Stomach smooth muscle (tissue), 2 donors: ENCODE measurements around the gene FAR2.

Experiments used
- H3K27ac ChIP-seq: one replicate; pipeline ENCODE4 v1.7.0; 2013; ENCODE audit warnings: mild to moderate bottlenecking, low read length, inconsistent platforms
- H3K27me3 ChIP-seq, 2 donors: one replicate each; pipeline ENCODE4 v1.7.0; 2013; ENCODE audit warnings: low read length in 2 of 2; ENCODE audit not compliant: insufficient read depth in 2 of 2, control insufficient read depth in 1 of 2
- H3K36me3 ChIP-seq, 2 donors: one replicate each; pipeline ENCODE4 v1.7.0; 2013; ENCODE audit warnings: low read length in 2 of 2; ENCODE audit not compliant: control insufficient read depth in 2 of 2, insufficient read depth in 2 of 2
- H3K4me1 ChIP-seq: one replicate; pipeline ENCODE4 v1.7.0; 2013; ENCODE audit warnings: low read length; ENCODE audit not compliant: control insufficient read depth, insufficient read depth
- H3K4me3 ChIP-seq, 2 donors: one replicate each; pipeline ENCODE4 v1.7.0; 2013; ENCODE audit warnings: low read length in 2 of 2
- H3K9ac ChIP-seq, 2 donors: one replicate each; pipeline ENCODE4 v1.7.0; 2013; ENCODE audit warnings: low read length in 2 of 2, mild to moderate bottlenecking in 1 of 2
- H3K9me3 ChIP-seq, 2 donors: one replicate each; pipeline ENCODE4 v1.7.0; 2013; ENCODE audit warnings: low read length in 2 of 2; ENCODE audit not compliant: control insufficient read depth in 2 of 2
- donor health status: healthy.
- donor health status: Pancreatic carcinoma.

The FAR2 gene

DNA sequence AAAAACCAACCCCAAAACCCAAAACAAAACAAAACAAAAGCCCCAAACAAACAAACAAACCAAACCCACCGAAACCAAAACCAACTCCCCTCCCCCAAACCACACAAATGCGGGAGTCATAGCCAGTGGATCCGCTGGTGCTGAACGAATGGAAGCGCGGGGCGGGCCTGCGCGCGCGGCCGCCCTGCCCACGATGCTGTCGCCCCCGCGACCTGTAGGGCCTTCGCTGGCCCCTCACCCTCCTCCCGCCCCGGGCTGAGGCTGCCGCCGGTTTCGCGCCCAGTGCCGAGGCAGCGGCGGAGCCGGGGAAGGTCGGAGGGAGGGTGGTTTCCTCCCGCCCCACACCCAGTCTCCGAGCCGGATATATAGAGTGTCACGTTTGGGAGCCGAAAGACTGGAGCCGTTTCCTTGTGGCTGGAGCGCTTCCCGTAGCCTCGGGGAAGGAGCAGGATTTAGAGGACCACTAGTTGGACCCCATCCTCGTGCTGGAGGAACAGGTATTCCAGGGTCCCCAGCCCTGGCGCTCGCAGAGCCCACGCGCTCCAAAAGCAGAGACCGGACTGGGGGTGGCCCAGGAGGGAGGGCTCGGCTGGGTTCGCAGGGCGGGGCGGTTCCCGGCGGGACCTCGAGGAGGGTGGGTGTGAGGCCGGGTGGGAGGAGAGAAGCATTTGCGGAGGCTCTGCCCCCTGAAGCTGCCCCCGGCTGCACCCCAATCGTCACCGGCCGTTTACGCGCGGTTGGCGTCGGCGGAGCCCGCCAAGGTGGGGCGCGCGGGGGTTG, at the start of gene FAR2:
FAR2 (plus strand) TSS at position 368 of the 780 bp plus-strand sequence. CDS start 121,172 bp downstream, outside the sequence.
- Histone ChIP-seq H3K4me3 (peak within 1 kb of the TSS; percentile 77 to 86), H3K9ac (peak within 1 kb of the TSS; percentile 80 to 89), H3K27ac (peak within 1 kb of the TSS; percentile 69), H3K36me3 (no peaks in the 10 kb centered on the region), H3K4me1 (peaks cover 14% of the 10 kb centered on the region), H3K9me3 (no peaks in the 10 kb centered on the region), H3K27me3 (no peaks in the 10 kb centered on the region)

- no peaks in the 10 kb centered on the region for H3K27me3 ChIP-seq
- H3K9me3 ChIP-seq, result no peaks in the 10 kb centered on the region
- H3K9ac ChIP-seq, result no peak overlapping the region
- no peaks in the 10 kb centered on the region for H3K4me1 ChIP-seq
- H3K36me3 ChIP-seq, result no peaks in the 10 kb centered on the region
- H3K27ac ChIP-seq, result no peak overlapping the region
- H3K4me3 ChIP-seq, result no peak overlapping the region
Observed at GRCh38 chr12:29102741-29103140, 46.3 kb upstream of the FAR2 start.

DNA sequence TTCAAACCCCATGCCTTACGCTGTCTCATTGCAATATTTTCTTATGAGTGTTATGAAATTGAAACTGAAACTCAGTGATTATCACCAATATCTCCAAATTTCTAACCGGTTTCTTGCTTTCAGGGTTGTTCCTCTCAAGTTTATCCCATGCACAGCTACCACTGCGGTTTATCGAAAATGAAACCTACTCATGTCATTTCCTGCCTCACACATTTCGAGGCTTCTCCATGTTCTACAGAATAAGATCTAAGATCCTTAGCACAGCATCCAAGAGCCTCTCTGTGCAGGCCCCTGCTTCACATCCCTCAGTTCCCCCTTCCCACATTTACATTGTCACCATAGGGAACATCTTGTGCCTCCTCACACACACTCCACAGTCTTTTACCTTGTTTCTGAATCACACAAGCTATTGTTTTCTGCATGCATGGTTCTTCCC, 45.5 kb upstream of the FAR2 start:
- Histone ChIP-seq H3K4me1 (no peaks in the 10 kb centered on the region), H3K4me3 (no peak overlapping the region), H3K36me3 (no peaks in the 10 kb centered on the region), H3K27ac (no peak overlapping the region), H3K9ac (no peak overlapping the region), H3K9me3 (no peaks in the 10 kb centered on the region), H3K27me3 (no peaks in the 10 kb centered on the region)

- H3K27ac ChIP-seq, result no peak overlapping the region
- no peaks in the 10 kb centered on the region for H3K36me3 ChIP-seq
- no peak overlapping the region for H3K9ac ChIP-seq
- H3K9me3 ChIP-seq, result no peaks in the 10 kb centered on the region
- H3K4me1 ChIP-seq, result no peaks in the 10 kb centered on the region
- no peaks in the 10 kb centered on the region for H3K27me3 ChIP-seq
- no peak overlapping the region for H3K4me3 ChIP-seq
Observed at GRCh38 chr12:29104516-29104915, 44.6 kb upstream of the FAR2 start.

DNA sequence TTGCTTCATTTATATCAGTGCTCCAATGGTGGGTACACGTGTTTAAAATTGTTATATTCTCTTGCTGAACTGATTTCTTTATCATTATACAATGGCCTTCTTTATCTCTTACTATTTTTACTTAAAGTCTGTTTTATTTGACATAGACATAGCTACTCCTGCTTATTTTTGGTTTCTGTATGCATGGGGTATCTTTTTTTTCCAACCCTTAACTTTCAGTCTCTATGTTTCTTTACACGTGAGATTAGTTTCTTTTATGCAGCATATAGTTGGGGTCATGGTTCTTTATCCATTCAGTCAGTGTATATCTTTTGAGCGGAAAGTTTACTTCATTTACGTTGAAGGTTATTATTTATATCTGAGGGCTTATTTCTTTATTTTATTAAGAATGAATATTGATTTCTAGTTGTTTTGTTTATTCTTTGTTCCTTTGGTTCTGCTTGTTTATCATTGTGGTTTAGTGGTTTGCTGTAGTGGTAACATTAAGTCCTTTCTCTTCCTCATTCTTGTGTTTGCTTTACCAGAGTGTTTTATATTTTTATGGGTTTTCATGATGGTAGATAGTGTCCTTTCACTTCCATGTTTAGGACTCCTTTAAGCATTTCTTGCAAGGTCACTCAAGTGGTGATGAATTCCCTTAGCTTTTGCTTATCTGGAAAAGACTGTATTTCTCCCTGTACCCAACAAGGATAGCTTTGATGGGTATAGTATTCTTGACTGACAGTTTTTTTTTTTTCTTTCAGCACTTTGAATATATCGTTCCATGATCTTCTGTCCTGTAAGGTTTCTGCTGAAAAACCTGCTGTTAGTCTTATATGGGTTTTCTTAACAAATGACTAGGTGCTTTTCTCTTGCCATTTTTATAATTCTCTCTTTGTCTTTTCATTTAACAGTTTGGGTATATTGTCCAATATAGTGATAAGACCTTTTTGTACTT, 38.3 kb upstream of the FAR2 start:
- Histone ChIP-seq H3K9ac (no peak overlapping the region), H3K9me3 (no peaks in the 10 kb centered on the region), H3K36me3 (no peaks in the 10 kb centered on the region), H3K4me3 (no peak overlapping the region), H3K27ac (no peak overlapping the region), H3K4me1 (no peaks in the 10 kb centered on the region), H3K27me3 (no peaks in the 10 kb centered on the region)

DNA sequence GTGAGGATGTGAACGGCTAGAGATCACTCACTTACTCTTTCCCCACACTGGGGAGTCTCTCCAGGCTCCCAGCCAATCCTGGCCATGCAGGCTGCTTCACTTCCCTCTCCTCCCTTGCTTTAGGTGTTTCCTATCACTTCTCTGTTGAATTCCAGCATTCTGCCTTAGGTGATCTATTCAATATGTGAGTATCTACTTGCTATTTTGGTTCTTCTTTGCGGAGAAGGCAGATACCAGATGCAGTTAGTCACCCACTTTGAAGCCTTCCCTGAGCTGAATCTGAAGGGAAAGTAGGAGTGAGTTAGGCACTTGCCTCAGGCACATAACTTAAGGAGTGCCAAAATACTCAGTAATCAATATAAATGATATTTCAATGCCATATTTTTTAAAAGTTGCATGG, 36.0 kb upstream of the FAR2 start:
- no peaks in the 10 kb centered on the region for H3K4me1 ChIP-seq
- no peaks in the 10 kb centered on the region for H3K27me3 ChIP-seq
- H3K9ac ChIP-seq, result no peak overlapping the region
- no peak overlapping the region for H3K4me3 ChIP-seq
- H3K27ac ChIP-seq, result no peak overlapping the region
- no peaks in the 10 kb centered on the region for H3K9me3 ChIP-seq
- no peaks in the 10 kb centered on the region for H3K36me3 ChIP-seq

DNA sequence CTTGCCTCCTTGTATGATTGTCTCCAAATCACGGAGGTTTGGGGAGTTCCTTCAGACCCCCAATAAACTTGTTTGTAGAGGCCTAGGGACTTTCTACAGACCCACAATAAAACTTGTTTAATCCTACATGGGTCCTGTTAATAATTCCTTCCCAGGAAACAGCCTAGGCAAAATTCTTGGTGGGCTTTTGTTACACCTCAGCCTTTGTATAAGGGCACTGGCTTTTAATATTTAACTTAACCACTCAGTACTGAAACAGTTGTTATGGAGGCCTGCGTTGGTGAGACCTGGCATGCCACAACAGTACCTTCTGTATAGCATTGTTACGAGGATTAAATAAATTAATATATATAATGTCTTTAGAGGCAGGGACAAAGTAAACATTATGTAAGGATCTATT, 32.7 kb upstream of the FAR2 start:
- Histone ChIP-seq H3K9me3 (peaks cover 0 to 3% of the 10 kb centered on the region in 2 donors), H3K9ac (no peak overlapping the region), H3K4me3 (no peak overlapping the region), H3K36me3 (no peaks in the 10 kb centered on the region), H3K27me3 (no peaks in the 10 kb centered on the region), H3K27ac (no peak overlapping the region), H3K4me1 (no peaks in the 10 kb centered on the region)

- Histone ChIP-seq H3K36me3 (no peaks in the 10 kb centered on the region), H3K27me3 (no peaks in the 10 kb centered on the region), H3K4me3 (no peak overlapping the region), H3K9me3 (no peaks in the 10 kb centered on the region), H3K27ac (no peak overlapping the region), H3K9ac (no peak overlapping the region), H3K4me1 (no peaks in the 10 kb centered on the region)
Observed at GRCh38 chr12:29131539-29131938, 17.5 kb upstream of the FAR2 start.

GRCh38 chr12:29132316-29132715, 16.8 kb upstream of the FAR2 start:
- Histone ChIP-seq H3K9me3 (no peaks in the 10 kb centered on the region), H3K4me1 (no peaks in the 10 kb centered on the region), H3K36me3 (no peaks in the 10 kb centered on the region), H3K9ac (no peak overlapping the region), H3K27me3 (no peaks in the 10 kb centered on the region), H3K4me3 (no peak overlapping the region), H3K27ac (no peak overlapping the region)

GRCh38 chr12:29133181-29133580, 15.9 kb upstream of the FAR2 start:
- H3K36me3 ChIP-seq, result no peaks in the 10 kb centered on the region
- H3K4me3 ChIP-seq, result no peak overlapping the region
- H3K27me3 ChIP-seq, result no peaks in the 10 kb centered on the region
- H3K9ac ChIP-seq, result no peak overlapping the region
- H3K4me1 ChIP-seq, result no peaks in the 10 kb centered on the region
- H3K27ac ChIP-seq, result no peak overlapping the region
- H3K9me3 ChIP-seq, result no peaks in the 10 kb centered on the region
